Memory B cell (primary cell): Measurements from ENCODE around the gene AK1.

Experiments used
- ATAC-seq: fragments of 150-1000 bp; cut with Tn5 transposase; 2 replicates; pipeline ENCODE4 v1.10.0; 2021; ENCODE audit warnings: low read depth, mild to moderate bottlenecking, moderate library complexity
- DNase-seq, 2 donors: peaks; one replicate each; pipeline ENCODE4 v3.0.0; 2022; ENCODE audit warnings: low spot score in 2 of 2
- H3K27ac Mint-ChIP-seq: one replicate; pipeline ENCODE4 v1.8.0; 2022; ENCODE audit warnings: mild to moderate bottlenecking, moderate library complexity, mixed read lengths
- H3K27me3 Mint-ChIP-seq: one replicate; pipeline ENCODE4 v1.8.0; 2022; ENCODE audit warnings: mixed read lengths
- H3K36me3 Mint-ChIP-seq: one replicate; pipeline ENCODE4 v1.8.0; 2022; ENCODE audit warnings: mild to moderate bottlenecking, mixed read lengths
- H3K4me1 Mint-ChIP-seq: one replicate; pipeline ENCODE4 v1.8.0; 2022; ENCODE audit warnings: mixed read lengths
- H3K4me3 Mint-ChIP-seq: one replicate; pipeline ENCODE4 v1.8.0; 2022; ENCODE audit warnings: mild to moderate bottlenecking, moderate library complexity, mixed read lengths
- H3K9me3 Mint-ChIP-seq: one replicate; pipeline ENCODE4 v1.8.0; 2022; ENCODE audit warnings: mixed read lengths

AK1 gene

DNA sequence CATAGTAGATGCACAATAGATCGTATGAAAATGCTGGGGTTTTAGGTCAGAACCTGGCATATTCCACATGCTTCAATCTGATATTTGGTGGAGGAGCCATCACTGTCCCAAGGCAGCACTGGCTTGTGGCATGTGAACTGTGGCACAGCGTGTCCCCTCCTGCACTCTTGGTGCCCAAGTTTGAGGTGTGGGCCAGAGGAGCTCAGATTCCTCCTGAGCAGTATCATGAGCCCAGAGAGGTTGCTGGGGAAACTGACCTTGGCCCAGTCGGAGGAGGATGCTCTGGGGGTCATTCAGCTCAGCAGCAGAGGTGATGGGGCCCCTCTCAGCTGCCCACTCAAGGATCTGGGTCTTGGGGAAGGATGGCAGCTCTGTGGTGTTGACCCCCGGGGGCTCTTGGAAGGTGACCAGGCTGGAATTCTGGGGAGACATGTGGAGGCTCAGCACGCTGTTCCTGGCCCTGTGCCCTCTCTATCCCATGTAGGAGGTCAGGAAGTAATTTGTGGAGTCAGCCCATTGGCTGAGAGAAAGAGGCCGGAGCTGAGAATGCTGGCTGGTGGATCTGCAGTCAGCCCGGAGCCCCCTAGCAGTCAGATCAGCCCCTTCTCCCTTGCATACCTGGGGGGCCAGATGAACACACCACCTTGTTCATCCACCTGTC is 51.1 kb downstream of the AK1 start:
- DNase-seq: no peak
- Mint-ChIP-seq H3K27me3 (no peaks in the 10 kb centered on the region), H3K9me3 (no peaks in the 10 kb centered on the region), H3K4me3 (no peak overlapping the region), H3K4me1 (no peaks in the 10 kb centered on the region), H3K36me3 (no peaks in the 10 kb centered on the region), H3K27ac (no peak overlapping the region)
- no peak for ATAC-seq

DNA sequence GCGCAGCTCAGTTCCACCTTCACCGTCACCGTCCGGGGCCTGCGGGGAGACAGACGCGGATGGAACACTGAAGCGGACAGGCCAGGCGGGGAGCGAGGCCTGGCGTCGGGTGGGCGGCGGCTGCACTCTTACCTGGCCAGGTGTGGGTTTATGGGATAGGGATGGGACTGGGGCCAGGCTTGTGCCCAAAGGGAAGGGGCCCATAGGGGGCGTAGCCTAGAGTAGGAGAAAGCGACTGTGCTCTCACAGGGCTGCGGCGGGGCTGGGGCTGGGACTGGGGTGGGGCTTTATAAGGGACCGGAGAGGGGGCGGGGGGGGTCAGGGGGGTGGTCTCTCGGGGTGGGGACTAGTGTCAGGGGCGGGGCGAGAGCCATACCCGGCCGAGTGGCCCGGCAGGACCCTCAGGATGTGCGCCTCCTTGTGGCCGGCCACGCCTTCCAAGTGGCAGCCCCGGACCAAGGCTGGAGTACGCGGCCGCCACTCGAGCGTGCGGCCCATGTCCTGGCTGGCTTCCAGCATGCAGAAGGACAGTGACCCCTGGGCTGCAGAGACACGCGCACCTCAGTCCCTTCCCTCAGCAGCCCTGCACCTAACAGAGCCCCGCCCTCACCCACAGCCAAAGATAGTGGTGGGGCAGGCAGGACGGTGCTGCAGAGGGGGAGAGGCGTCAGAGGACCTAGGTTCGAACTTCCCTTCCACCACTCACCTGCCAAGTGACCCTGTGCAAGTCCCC is 52.0 kb downstream of the AK1 start:
- H3K27ac Mint-ChIP-seq: no peak overlapping the region
- H3K27me3 Mint-ChIP-seq: no peaks in the 10 kb centered on the region
- peaks cover 1% of the 10 kb centered on the region for H3K36me3 Mint-ChIP-seq
- no peak overlapping the region for H3K4me3 Mint-ChIP-seq
- peak; percentile 39 for ATAC-seq
- H3K9me3 Mint-ChIP-seq: no peaks in the 10 kb centered on the region
- DNase-seq: no peak
- peaks cover 2% of the 10 kb centered on the region for H3K4me1 Mint-ChIP-seq

GRCh38 chr9:127822108-127822507 is 55.4 kb downstream of the AK1 start:
- Mint-ChIP-seq H3K36me3 (peaks cover 7% of the 10 kb centered on the region), H3K27ac (no peak overlapping the region)
- ATAC-seq: no peak

GRCh38 chr9:127818574-127818973 is 58.9 kb downstream of the AK1 start:
- Mint-ChIP-seq H3K36me3 (peaks cover 11% of the 10 kb centered on the region), H3K4me1 (peaks cover 2% of the 10 kb centered on the region), H3K27ac (no peak overlapping the region), H3K9me3 (no peaks in the 10 kb centered on the region), H3K27me3 (no peaks in the 10 kb centered on the region), H3K4me3 (no peak overlapping the region)
- no peak for DNase-seq
- no peak for ATAC-seq

More at GRCh38 chr9:127822108-127822507, 55.4 kb downstream of the AK1 start:
- Mint-ChIP-seq H3K4me1 (peaks cover 2% of the 10 kb centered on the region), H3K4me3 (no peak overlapping the region), H3K27me3 (no peaks in the 10 kb centered on the region), H3K9me3 (no peaks in the 10 kb centered on the region)
- no peak for DNase-seq

- peaks cover 13% of the 10 kb centered on the region for H3K36me3 Mint-ChIP-seq
- H3K4me3 Mint-ChIP-seq: no peak overlapping the region
- no peaks in the 10 kb centered on the region for H3K27me3 Mint-ChIP-seq
- H3K9me3 Mint-ChIP-seq: no peaks in the 10 kb centered on the region
- ATAC-seq: no peak
- no peak overlapping the region for H3K27ac Mint-ChIP-seq
- no peak for DNase-seq
- H3K4me1 Mint-ChIP-seq: peaks cover 2% of the 10 kb centered on the region
Observed at GRCh38 chr9:127817881-127818434, 59.5 kb downstream of the AK1 start.

DNA sequence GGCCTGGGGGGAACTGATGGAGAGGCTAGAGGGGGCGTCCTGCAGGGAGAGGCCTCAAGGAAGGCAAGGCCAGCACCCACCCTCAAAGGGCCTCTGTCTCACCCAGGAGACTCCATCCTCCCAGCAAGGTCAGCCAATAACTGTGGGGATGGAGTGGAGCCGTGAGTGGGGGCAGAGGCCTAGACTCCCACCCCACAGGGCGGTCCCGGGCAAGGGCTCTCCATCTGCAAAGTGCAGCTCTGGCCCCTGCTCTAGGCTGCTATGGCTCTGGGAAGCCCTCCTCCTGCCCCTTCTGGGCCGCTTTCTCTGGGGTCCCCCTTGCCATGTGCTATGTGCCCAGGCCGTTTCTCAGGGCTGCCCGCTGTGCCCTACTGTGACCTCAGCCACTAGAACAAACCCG is 60.7 kb downstream of the AK1 start:
- Mint-ChIP-seq H3K36me3 (peaks cover 13% of the 10 kb centered on the region), H3K4me3 (no peak overlapping the region), H3K4me1 (peaks cover 2% of the 10 kb centered on the region), H3K27ac (no peak overlapping the region), H3K9me3 (no peaks in the 10 kb centered on the region), H3K27me3 (no peaks in the 10 kb centered on the region)
- ATAC-seq: no peak
- no peak for DNase-seq
